AG09319 (cell line): ENCODE results near the gene NOP53.
"Not testable (repeated sequence)": the region's sequence is repeated elsewhere in the genome, so short reads cannot be mapped to it uniquely, and the experiment has no call there.

ENCODE experiments used
- DNase-seq: peaks from one replicate; pipeline ENCODE4 v3.0.0-alpha.2; 2010; ENCODE audit warnings: low read depth; ENCODE audit errors: extremely low read depth
- TF ChIP-seq, protein P1 (sequence below): IDR thresholded peaks from 2 replicates; pipeline ENCODE4 v1.5.1; 2011; ENCODE audit warnings: low read depth, mild to moderate bottlenecking, inconsistent platforms, low read length, moderate library complexity

The NOP53 gene

DNA sequence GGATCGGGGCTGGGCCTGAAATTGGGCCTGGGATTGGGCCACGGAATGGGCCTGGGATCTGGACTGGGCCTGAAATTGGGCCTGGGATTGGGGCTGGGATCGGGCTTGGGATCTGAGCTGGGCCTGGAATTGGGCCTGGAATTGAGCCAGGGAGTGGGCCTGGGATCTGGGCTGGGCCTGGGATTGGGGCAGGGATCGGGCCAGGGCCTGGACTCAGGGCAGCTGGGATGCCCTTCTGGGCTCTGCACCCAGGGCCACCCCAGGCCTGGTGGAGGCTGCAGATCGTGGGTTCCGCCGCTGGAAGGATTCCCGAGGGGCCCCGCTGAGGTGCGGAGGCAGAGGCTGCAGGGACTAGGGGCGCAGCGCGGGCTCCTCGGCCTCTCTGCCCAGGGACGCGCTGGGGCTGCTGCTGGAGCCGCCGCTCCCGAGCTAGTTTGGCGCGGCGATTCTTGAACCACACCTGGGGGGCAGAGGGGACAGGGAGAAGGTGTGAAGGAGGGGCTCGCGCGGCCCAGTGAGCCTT is 57.2 kb downstream of the NOP53 start:
- no peak for DNase-seq
- TF ChIP-seq, protein P1, sequence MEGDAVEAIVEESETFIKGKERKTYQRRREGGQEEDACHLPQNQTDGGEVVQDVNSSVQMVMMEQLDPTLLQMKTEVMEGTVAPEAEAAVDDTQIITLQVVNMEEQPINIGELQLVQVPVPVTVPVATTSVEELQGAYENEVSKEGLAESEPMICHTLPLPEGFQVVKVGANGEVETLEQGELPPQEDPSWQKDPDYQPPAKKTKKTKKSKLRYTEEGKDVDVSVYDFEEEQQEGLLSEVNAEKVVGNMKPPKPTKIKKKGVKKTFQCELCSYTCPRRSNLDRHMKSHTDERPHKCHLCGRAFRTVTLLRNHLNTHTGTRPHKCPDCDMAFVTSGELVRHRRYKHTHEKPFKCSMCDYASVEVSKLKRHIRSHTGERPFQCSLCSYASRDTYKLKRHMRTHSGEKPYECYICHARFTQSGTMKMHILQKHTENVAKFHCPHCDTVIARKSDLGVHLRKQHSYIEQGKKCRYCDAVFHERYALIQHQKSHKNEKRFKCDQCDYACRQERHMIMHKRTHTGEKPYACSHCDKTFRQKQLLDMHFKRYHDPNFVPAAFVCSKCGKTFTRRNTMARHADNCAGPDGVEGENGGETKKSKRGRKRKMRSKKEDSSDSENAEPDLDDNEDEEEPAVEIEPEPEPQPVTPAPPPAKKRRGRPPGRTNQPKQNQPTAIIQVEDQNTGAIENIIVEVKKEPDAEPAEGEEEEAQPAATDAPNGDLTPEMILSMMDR: no peak

DNA sequence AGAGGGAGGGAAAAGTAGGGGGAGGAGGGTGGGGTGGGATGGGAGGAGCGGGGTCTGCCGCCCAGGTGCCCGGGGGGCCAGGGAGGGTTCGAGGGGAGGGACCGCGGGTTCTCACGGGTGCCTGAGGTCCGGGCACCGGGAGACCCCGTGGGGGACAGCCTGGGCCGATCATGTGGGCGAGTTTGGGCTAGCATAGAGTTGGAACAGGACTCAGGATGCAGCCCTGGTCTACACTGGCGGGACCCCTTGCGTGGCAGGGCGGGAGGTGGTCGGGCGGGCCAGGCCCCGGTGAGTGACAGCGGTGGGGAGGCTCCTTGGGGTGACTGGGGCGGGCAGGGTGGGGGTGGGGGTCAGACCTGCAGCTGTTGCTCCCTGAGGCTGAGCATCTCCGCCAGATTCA is 57.8 kb downstream of the NOP53 start:
- DNase-seq: not testable (repeated sequence)

DNA sequence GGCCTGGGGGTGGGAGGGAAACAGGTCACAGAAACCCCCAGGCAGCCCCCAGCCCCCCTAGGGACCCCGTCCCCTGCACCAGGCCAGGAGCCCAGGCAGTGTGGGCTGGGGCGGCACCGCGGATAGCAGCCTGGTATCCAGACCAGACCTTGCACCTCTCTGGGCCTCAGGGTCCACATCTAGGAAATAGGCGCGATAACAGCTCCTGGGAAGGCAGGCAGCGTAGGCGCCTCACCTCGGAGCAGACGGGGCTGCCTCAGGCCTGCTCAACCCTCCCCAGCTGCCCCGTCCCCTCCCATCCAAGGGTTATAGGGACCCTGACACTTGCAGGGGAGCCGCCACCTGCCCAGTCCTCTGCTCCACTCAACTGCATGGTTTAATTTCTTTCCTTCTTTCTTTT is 58.3 kb downstream of the NOP53 start:
- DNase-seq: not testable (repeated sequence)

DNA sequence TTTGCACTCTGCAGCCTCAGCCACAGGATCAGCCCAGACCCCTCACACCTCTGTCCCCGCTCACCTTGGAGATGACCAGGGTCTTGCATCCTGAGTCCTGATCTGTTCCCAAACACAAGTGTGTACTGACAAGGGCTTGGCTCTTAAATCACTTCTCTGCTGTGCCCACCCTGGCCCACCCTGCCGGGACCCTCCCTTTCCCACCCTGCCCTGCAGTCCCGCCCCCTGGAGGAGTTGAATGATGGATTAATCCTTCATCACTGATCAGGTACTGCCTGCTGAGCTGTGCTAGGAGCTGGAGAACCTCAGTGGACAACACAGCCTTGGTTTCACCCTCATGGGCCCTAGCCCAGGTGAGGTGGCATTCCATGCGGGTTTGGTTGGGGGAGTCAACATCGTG is 59.1 kb downstream of the NOP53 start, which contains the start of gene TPRX1:
TPRX1 (minus strand) TSS at position 101 of the 400 bp plus-strand sequence; CDS start at position 89, 12 bp downstream.
- DNase-seq: not testable (repeated sequence)

DNA sequence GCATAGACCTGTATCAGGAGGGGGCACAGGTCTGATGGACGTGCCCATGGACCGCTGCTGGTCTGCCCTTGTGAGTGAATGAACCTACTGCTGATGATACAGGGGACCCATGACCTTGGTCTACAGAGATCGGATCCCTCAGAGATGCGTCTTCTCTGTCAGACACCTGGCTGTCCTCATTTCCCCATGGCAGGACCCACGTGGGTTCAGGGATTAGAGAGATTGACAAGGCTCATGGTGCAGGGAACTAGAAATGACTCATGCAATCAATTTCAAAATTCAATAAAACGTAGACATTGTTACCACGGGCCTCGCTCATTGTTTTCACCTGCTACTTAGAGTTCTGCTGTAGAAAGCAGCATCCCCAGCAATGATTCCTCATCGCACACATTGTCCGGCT is 60.0 kb downstream of the NOP53 start:
- TF ChIP-seq, protein P1: no peak
- DNase-seq: no peak

DNA sequence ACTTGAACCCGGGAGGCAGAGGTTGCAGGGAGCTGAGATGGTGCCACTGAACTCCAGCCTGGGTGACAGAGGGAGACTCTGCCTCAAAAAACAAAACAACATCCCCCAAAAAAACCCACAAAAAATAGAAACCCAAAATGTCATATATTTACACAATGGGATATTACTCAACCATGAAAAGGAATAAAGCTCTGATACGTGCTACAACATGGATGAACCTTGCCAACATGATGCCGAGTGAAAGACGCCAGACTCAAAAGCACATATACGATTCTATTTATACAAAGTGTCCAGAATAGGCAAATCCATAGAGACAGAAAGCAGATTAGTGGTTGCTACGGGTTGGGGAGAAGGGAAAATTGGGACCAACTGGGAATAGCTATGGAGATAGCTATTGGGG is 61.1 kb downstream of the NOP53 start:
- TF ChIP-seq, protein P1: no peak
- DNase-seq: no peak
